Endothelial cell of umbilical vein (primary cell): Measurements from ENCODE around the gene ETV6. TPM values are rescaled to one million over a fixed set of nuclear protein-coding genes. Genes with fewer than 3 reads are reported as not detected.

Experiments used
- BruUV-seq: library from RNA; stranded (reverse); fragments of 400-500 nt; replicated peaks from 2 replicates; lab custom pipeline; 2021; lab: Mats Ljungman, UMichigan
- CTCF ChIA-PET: fragments of 300-600, 350-600 bp; sonication (Branson Sonifier 250); formaldehyde crosslinking; loops from one replicate; lab custom pipeline; 2021; ENCODE audit warnings: antibody characterized with exemption, inconsistent platforms; lab: Charles Lee
- POLR2A ChIA-PET: fragments of 300-600, 350-600 bp; sonication (Branson Sonifier 250); formaldehyde crosslinking; loops from one replicate; lab custom pipeline; 2021; ENCODE audit warnings: antibody characterized with exemption, inconsistent platforms; lab: Charles Lee
- DNase-seq: peaks from one replicate; pipeline ENCODE4 v3.0.0-alpha.2; 2011; ENCODE audit warnings: low read depth, low spot score
- FAIRE-seq: peaks from 2 replicates; lab custom pipeline; 2011; peaks lifted over from hg19 to GRCh38; lab: Jason Lieb, UNC
- H2AFZ ChIP-seq: 2 replicates; pipeline ENCODE4 v1.6.0; 2012; ENCODE audit warnings: low read depth, low read length, control low read depth, inconsistent platforms
- H3K27ac ChIP-seq: 2 replicates; pipeline ENCODE4 v1.5.1; 2011; ENCODE audit warnings: low read depth, mild to moderate bottlenecking, control low read depth, low read length, moderate library complexity; ENCODE audit not compliant: insufficient read depth
- H3K27me3 ChIP-seq, 2 experiments: 2 replicates each; pipeline versions ENCODE4 v1.6.0 to v1.6.1; 2011; ENCODE audit warnings: low read length in 2 of 2, mixed read lengths in 1 of 2; ENCODE audit not compliant: control insufficient read depth in 2 of 2, insufficient read depth in 2 of 2
- H3K36me3 ChIP-seq, 2 experiments: 2 replicates in 1 of 2; 3 replicates in 1 of 2; pipeline ENCODE4 v1.5.1; 2011; ENCODE audit warnings: low read length in 2 of 2, mild to moderate bottlenecking in 1 of 2, moderate library complexity in 1 of 2; ENCODE audit not compliant: control insufficient read depth in 2 of 2, insufficient read depth in 2 of 2; ENCODE audit errors: extremely low read depth in 1 of 2
- H3K4me1 ChIP-seq: 3 replicates; pipeline ENCODE4 v1.5.1; 2011; ENCODE audit warnings: mild to moderate bottlenecking, low read length; ENCODE audit not compliant: control insufficient read depth, insufficient read depth; ENCODE audit errors: extremely low read depth
- H3K4me2 ChIP-seq: 2 replicates; pipeline ENCODE4 v1.6.1; 2011; ENCODE audit warnings: low read length, control low read depth, mixed read lengths; ENCODE audit not compliant: insufficient read depth
- H3K4me3 ChIP-seq, 3 experiments: fragments of 200-600 bp in 1 of 3; sonication (generic), shearing (Covaris generic) in 1 of 3; replicated peaks in 1 of 3; 2 replicates each; pipeline ENCODE4 v1.5.1; 2011 to 2016; ENCODE audit warnings: control low read depth in 3 of 3, low read length in 3 of 3, mild to moderate bottlenecking in 2 of 3, inconsistent platforms in 1 of 3, low read depth in 1 of 3, moderate library complexity in 1 of 3; ENCODE audit not compliant: insufficient read depth in 1 of 3
- H3K79me2 ChIP-seq: 2 replicates; pipeline ENCODE4 v1.6.0; 2012; ENCODE audit warnings: low read length, inconsistent platforms; ENCODE audit not compliant: control insufficient read depth, insufficient read depth
- H3K9ac ChIP-seq: replicated peaks from 2 replicates; pipeline ENCODE3; 2011; ENCODE audit warnings: low read length, control low read depth; ENCODE audit not compliant: insufficient read depth; ENCODE audit errors: extremely low read depth
- H3K9me1 ChIP-seq: replicated peaks from 3 replicates; pipeline ENCODE4 v1.6.0; 2011; ENCODE audit warnings: mild to moderate bottlenecking, low read length; ENCODE audit not compliant: control insufficient read depth, insufficient read depth; ENCODE audit errors: extremely low read depth
- H3K9me3 ChIP-seq: replicated peaks from 2 replicates; pipeline ENCODE4 v1.5.1; 2012; ENCODE audit warnings: low read length, inconsistent platforms; ENCODE audit not compliant: control insufficient read depth, insufficient read depth
- H4K20me1 ChIP-seq: replicated peaks from 2 replicates; pipeline ENCODE3; 2011; ENCODE audit warnings: mild to moderate bottlenecking, low read length; ENCODE audit not compliant: control insufficient read depth, insufficient read depth; ENCODE audit errors: extremely low read depth
- EZH2 ChIP-seq: IDR thresholded peaks from 2 replicates; pipeline ENCODE4 v1.6.1; 2012; ENCODE audit warnings: borderline replicate concordance, low read depth, mild to moderate bottlenecking, moderate library complexity, low read length, inconsistent platforms; ENCODE audit not compliant: severe bottlenecking
- FOS ChIP-seq: IDR thresholded peaks from 2 replicates; pipeline ENCODE4 v1.6.1; 2011; ENCODE audit warnings: mild to moderate bottlenecking, low read length, moderate library complexity, borderline replicate concordance; ENCODE audit not compliant: insufficient read depth
- GATA2 ChIP-seq: IDR thresholded peaks from 2 replicates; pipeline ENCODE4 v1.7.0; 2011; ENCODE audit warnings: low read depth, mild to moderate bottlenecking, moderate library complexity, mixed read lengths, low read length; ENCODE audit not compliant: insufficient read length, insufficient read depth
- JUN ChIP-seq: IDR thresholded peaks from 2 replicates; pipeline ENCODE4 v1.6.1; 2011; ENCODE audit warnings: borderline replicate concordance, low read depth; ENCODE audit not compliant: insufficient read length, insufficient read depth
- MYC ChIP-seq: IDR thresholded peaks from one replicate; pipeline ENCODE4 v1.6.1; 2011; ENCODE audit warnings: mild to moderate bottlenecking, low read depth, low read length
- POLR2A ChIP-seq: IDR thresholded peaks from 2 replicates; pipeline ENCODE4 v1.6.1; 2012; ENCODE audit warnings: low read depth, mild to moderate bottlenecking, control low read depth, low read length
- POLR2AphosphoS5 ChIP-seq: IDR thresholded peaks from 2 replicates; pipeline ENCODE4 v1.6.1; 2012; ENCODE audit warnings: low read depth, mild to moderate bottlenecking, control low read depth, low read length, moderate library complexity; ENCODE audit not compliant: insufficient read depth
- dilution Hi-C: fragments of 300-500 bp; cut with MboI; formaldehyde crosslinking; loops from one replicate; pipeline ENCODE4 v1.15.0; 2019; ENCODE audit warnings: low sequenced_read_pairs; ENCODE audit not compliant: extremely low pct_ligation_motif_present
- intact Hi-C: fragments of 100-400 bp; cut with micrococcal nuclease; formaldehyde crosslinking; loops from one replicate; pipeline ENCODE4 v1.10.0; 2022
- polyA plus RNA-seq, 4 experiments: library from polyadenylated mRNA; depleted of rRNA in 3 of 4; stranded (reverse) in 3 of 4; unstranded in 1 of 4; fragments of >200 nt; gene quantifications; 2 replicates each; pipeline versions ENCODE4 v1.2.1 to v1.2.3, GENCODE V29; 2011 to 2012; ENCODE audit warnings: missing spikeins in 1 of 4
- total RNA-seq: library from RNA; stranded (reverse); gene quantifications from 2 replicates; pipeline ENCODE4 v1.2.3, GENCODE V29; 2021
- TF ChIP-seq, protein P1 (sequence below): IDR thresholded peaks from 2 replicates; pipeline ENCODE4 v1.6.1; 2011; ENCODE audit not compliant: insufficient read depth, insufficient read length
- TF ChIP-seq, protein P2 (sequence below), 2 donors: IDR thresholded peaks; 1 replicate in 1 of 2; 2 replicates in 1 of 2; pipeline ENCODE4 v1.5.1; 2011; ENCODE audit warnings: low read length in 2 of 2, mild to moderate bottlenecking in 2 of 2, moderate library complexity in 2 of 2, control low read depth in 1 of 2, inconsistent platforms in 1 of 2, low read depth in 1 of 2; ENCODE audit not compliant: insufficient read depth in 1 of 2; ENCODE audit errors: extremely low read depth in 1 of 2

ETV6 gene
- total and polyA plus RNA-seq, 2 donors (not counting 3 experiments of a cell fraction or from before 2014, with no cell fraction given) = 15.9 to 57.1 TPM

- no peak for TF ChIP-seq POLR2A
- TF ChIP-seq, protein P1, sequence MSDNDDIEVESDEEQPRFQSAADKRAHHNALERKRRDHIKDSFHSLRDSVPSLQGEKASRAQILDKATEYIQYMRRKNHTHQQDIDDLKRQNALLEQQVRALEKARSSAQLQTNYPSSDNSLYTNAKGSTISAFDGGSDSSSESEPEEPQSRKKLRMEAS = no peak
- dilution Hi-C loops = no loop called here
These were observed 218.6 kb downstream of the ETV6 start for GRCh38 chr12:11868027-11868426.

DNA sequence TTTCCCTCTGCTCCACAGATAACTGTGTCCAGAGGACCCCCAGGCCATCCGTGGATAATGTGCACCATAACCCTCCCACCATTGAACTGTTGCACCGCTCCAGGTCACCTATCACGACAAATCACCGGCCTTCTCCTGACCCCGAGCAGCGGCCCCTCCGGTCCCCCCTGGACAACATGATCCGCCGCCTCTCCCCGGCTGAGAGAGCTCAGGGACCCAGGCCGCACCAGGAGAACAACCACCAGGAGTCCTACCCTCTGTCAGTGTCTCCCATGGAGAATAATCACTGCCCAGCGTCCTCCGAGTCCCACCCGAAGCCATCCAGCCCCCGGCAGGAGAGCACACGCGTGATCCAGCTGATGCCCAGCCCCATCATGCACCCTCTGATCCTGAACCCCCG is 219.9 kb downstream of the ETV6 start:
- dilution Hi-C loops (no loop called here), intact Hi-C loops (no loop called here)
- ChIA-PET CTCF (no interaction called here), POLR2A (no interaction called here)
- DNase-seq (no peak), FAIRE-seq (no peak)
- Histone ChIP-seq H3K4me2 (no peak overlapping the region), H4K20me1 (no peaks in the 10 kb centered on the region), H3K79me2 (peaks cover 13% of the 10 kb centered on the region), H3K9ac (no peak overlapping the region), H3K4me1 (peaks cover 5% of the 10 kb centered on the region), H3K9me1 (no peaks in the 10 kb centered on the region), H2AFZ (no peak overlapping the region), H3K27me3 (no peaks in the 10 kb centered on the region), H3K9me3 (no peaks in the 10 kb centered on the region), H3K36me3 (peaks cover 6 to 16% of the 10 kb centered on the region in 2 experiments), H3K27ac (no peak overlapping the region), H3K4me3 (no peak overlapping the region)
- no TSS peak for BruUV-seq
- TF ChIP-seq POLR2AphosphoS5 (no peak), EZH2 (no peak), MYC (no peak), GATA2 (no peak), FOS (no peak), JUN (no peak), POLR2A (no peak)
- TF ChIP-seq, protein P2, sequence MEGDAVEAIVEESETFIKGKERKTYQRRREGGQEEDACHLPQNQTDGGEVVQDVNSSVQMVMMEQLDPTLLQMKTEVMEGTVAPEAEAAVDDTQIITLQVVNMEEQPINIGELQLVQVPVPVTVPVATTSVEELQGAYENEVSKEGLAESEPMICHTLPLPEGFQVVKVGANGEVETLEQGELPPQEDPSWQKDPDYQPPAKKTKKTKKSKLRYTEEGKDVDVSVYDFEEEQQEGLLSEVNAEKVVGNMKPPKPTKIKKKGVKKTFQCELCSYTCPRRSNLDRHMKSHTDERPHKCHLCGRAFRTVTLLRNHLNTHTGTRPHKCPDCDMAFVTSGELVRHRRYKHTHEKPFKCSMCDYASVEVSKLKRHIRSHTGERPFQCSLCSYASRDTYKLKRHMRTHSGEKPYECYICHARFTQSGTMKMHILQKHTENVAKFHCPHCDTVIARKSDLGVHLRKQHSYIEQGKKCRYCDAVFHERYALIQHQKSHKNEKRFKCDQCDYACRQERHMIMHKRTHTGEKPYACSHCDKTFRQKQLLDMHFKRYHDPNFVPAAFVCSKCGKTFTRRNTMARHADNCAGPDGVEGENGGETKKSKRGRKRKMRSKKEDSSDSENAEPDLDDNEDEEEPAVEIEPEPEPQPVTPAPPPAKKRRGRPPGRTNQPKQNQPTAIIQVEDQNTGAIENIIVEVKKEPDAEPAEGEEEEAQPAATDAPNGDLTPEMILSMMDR (IDR thresholded peaks at IDR 0.05; ENCODE audit: extremely low read depth in 1 of 2, insufficient read depth in 1 of 2, low read depth in 1 of 2, low read length in 2 of 2) = no peak
- TF ChIP-seq, protein P1 = no peak

More at GRCh38 chr12:11868027-11868426, 218.6 kb downstream of the ETV6 start:
- no peak overlapping the region for H3K9ac ChIP-seq
- no peak overlapping the region for H3K4me2 ChIP-seq
- H3K79me2 ChIP-seq = peaks cover 13% of the 10 kb centered on the region
- ChIA-PET CTCF (no interaction called here), POLR2A (no interaction called here)
- H3K27ac ChIP-seq = no peak overlapping the region
- peaks cover 6 to 16% of the 10 kb centered on the region in 2 experiments for H3K36me3 ChIP-seq
- H3K9me1 ChIP-seq = no peaks in the 10 kb centered on the region
- no peaks in the 10 kb centered on the region for H4K20me1 ChIP-seq
- H3K4me3 ChIP-seq = no peak overlapping the region
- no peaks in the 10 kb centered on the region for H3K27me3 ChIP-seq
- H3K9me3 ChIP-seq = no peaks in the 10 kb centered on the region
- no peak overlapping the region for H2AFZ ChIP-seq
- FAIRE-seq = no peak
- BruUV-seq = no TSS peak
- intact Hi-C loops = no loop called here
- peaks cover 18% of the 10 kb centered on the region for H3K4me1 ChIP-seq
- DNase-seq = no peak
